ENCODE measurements around the gene NRXN3. TPM values are rescaled to one million over a fixed set of nuclear protein-coding genes. Genes with fewer than 3 reads are reported as not detected.

NRXN3 gene
- total and polyA plus RNA-seq, 2 donors (not counting 1 experiment from before 2014, with no cell fraction given) = 0.83 to 34.6 TPM

DNA sequence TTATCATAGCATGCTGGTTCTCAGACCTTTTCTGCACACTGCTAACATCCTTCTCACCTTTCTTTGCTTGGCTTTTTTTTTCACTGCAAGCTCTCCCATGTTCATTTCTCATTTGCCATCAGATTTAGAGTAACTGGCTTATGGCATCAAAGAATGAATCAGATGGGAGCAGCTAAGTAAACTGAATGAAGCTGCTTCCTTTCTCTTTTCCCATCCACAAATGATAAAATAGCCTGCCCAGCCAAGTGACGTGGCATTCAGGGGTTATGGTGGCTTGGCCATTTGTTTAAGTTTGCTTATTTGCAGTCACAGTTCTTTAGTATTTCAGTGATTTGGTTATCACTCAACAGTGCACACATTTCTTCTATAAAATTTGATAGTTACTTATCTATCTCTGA is 1332.6 kb downstream of the NRXN3 start:
- no peaks in the 10 kb centered on the region for H4K20me1 ChIP-seq (ENCODE audit: control insufficient read depth, extremely low read depth, insufficient read depth, low read length)
- no peak overlapping the region for H3K4me2 ChIP-seq (ENCODE audit: extremely low read depth, insufficient read depth, low read length)
- no peak overlapping the region for H2AFZ ChIP-seq (ENCODE audit: low read length)
- no peak overlapping the region for H3K4me3 ChIP-seq (replicated peaks in 1 of 4; ENCODE audit: control extremely low read depth in 1 of 4, insufficient read depth in 1 of 4, low read depth in 3 of 4, low read length in 4 of 4)
- TF ChIP-seq, protein P1, sequence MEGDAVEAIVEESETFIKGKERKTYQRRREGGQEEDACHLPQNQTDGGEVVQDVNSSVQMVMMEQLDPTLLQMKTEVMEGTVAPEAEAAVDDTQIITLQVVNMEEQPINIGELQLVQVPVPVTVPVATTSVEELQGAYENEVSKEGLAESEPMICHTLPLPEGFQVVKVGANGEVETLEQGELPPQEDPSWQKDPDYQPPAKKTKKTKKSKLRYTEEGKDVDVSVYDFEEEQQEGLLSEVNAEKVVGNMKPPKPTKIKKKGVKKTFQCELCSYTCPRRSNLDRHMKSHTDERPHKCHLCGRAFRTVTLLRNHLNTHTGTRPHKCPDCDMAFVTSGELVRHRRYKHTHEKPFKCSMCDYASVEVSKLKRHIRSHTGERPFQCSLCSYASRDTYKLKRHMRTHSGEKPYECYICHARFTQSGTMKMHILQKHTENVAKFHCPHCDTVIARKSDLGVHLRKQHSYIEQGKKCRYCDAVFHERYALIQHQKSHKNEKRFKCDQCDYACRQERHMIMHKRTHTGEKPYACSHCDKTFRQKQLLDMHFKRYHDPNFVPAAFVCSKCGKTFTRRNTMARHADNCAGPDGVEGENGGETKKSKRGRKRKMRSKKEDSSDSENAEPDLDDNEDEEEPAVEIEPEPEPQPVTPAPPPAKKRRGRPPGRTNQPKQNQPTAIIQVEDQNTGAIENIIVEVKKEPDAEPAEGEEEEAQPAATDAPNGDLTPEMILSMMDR (conservative IDR thresholded peaks at IDR 0.05 in 1 of 2, IDR thresholded peaks at IDR 0.05 in 1 of 2; ENCODE audit: low read depth in 1 of 2, low read length in 2 of 2) = no peak
- TF ChIP-seq EZH2 (IDR thresholded peaks at IDR 0.05; ENCODE audit: low read length, missing control alignments) = no peak
- peak in 1 of 2 donors; percentile 19 for DNase-seq (ENCODE audit: low read depth in 2 of 2)
- H3K9ac ChIP-seq (ENCODE audit: insufficient read depth, low read length) = no peak overlapping the region
- H3K27me3 ChIP-seq (ENCODE audit: control insufficient read depth, insufficient read depth, low read length) = no peaks in the 10 kb centered on the region
- H3K36me3 ChIP-seq (ENCODE audit: control insufficient read depth, insufficient read depth, low read length) = no peaks in the 10 kb centered on the region
- H3K79me2 ChIP-seq (ENCODE audit: control insufficient read depth, insufficient read depth, low read length) = no peaks in the 10 kb centered on the region
- no peak overlapping the region for H3K27ac ChIP-seq (ENCODE audit: insufficient read depth, low read length)
- no peaks in the 10 kb centered on the region for H3K4me1 ChIP-seq (ENCODE audit: control insufficient read depth, extremely low read depth, insufficient read depth, low read length)
- H3K9me3 ChIP-seq (ENCODE audit: control insufficient read depth, insufficient read depth, low read depth, low read length) = no peaks in the 10 kb centered on the region

DNA sequence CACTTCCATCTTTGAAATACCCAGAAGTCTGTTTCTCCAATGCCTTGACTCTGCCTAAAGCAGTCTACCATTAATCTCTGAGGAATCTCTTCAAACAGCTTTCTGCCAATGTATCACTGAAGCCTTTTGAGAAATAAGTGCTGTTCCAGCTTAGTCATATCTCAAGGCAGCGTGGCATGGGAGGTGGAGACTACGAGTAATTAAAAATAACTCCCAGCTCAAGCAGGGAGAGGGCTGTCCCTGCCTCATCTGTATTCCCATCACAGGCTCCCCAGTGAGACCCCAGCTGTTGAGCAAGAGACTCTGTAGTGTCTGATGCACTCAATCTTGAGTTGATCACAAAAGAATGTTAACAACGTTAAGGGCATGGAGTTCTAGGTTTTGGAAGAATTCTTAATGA is 1340.5 kb downstream of the NRXN3 start:
- Histone ChIP-seq H2AFZ (ENCODE audit: low read length) (no peak overlapping the region), H3K27ac (ENCODE audit: insufficient read depth, low read length) (no peak overlapping the region), H3K9me3 (ENCODE audit: control insufficient read depth, insufficient read depth, low read depth, low read length) (no peaks in the 10 kb centered on the region), H3K79me2 (ENCODE audit: control insufficient read depth, insufficient read depth, low read length) (no peaks in the 10 kb centered on the region), H4K20me1 (ENCODE audit: control insufficient read depth, extremely low read depth, insufficient read depth, low read length) (no peaks in the 10 kb centered on the region), H3K4me2 (ENCODE audit: extremely low read depth, insufficient read depth, low read length) (no peak overlapping the region), H3K4me1 (ENCODE audit: control insufficient read depth, extremely low read depth, insufficient read depth, low read length) (peaks cover 10% of the 10 kb centered on the region), H3K36me3 (ENCODE audit: control insufficient read depth, insufficient read depth, low read length) (no peaks in the 10 kb centered on the region), H3K9ac (ENCODE audit: insufficient read depth, low read length) (no peak overlapping the region), H3K27me3 (ENCODE audit: control insufficient read depth, insufficient read depth, low read length) (no peaks in the 10 kb centered on the region), H3K4me3 (replicated peaks in 1 of 4; ENCODE audit: control extremely low read depth in 1 of 4, insufficient read depth in 1 of 4, low read depth in 3 of 4, low read length in 4 of 4) (no peak overlapping the region)
- DNase-seq (ENCODE audit: low read depth in 2 of 2) = peak; percentile 20 to 87
- no peak for TF ChIP-seq EZH2 (IDR thresholded peaks at IDR 0.05; ENCODE audit: low read length, missing control alignments)
- TF ChIP-seq, protein P1 (conservative IDR thresholded peaks at IDR 0.05 in 1 of 2, IDR thresholded peaks at IDR 0.05 in 1 of 2; ENCODE audit: low read depth in 1 of 2, low read length in 2 of 2) = no peak

DNA sequence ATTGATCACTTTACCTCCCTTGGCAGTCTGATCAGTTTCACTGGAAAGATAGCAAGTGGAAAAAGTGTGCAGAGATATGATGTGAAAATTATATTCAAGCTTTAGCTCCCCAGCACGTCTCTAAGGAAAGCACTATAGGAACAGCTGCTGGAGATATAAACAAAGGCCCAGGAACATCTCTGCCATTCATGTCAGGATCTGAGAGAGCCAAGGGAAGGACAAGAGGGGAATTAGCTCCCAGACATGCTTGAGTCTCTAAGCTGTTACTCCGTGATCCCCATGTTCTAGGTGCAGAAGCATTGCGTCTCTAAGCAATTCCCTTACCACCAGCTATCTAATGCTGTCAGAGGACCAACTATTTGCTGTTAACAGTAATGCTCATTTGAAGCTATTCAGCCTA is 1341.0 kb downstream of the NRXN3 start:
- no peaks in the 10 kb centered on the region for H3K36me3 ChIP-seq (ENCODE audit: control insufficient read depth, insufficient read depth, low read length)
- no peak overlapping the region for H3K27ac ChIP-seq (ENCODE audit: insufficient read depth, low read length)
- H2AFZ ChIP-seq (ENCODE audit: low read length) = no peak overlapping the region
- H3K4me2 ChIP-seq (ENCODE audit: extremely low read depth, insufficient read depth, low read length) = no peak overlapping the region
- H3K4me3 ChIP-seq (replicated peaks in 1 of 4; ENCODE audit: control extremely low read depth in 1 of 4, insufficient read depth in 1 of 4, low read depth in 3 of 4, low read length in 4 of 4) = no peak overlapping the region
- no peaks in the 10 kb centered on the region for H4K20me1 ChIP-seq (ENCODE audit: control insufficient read depth, extremely low read depth, insufficient read depth, low read length)
- H3K27me3 ChIP-seq (ENCODE audit: control insufficient read depth, insufficient read depth, low read length) = no peaks in the 10 kb centered on the region
- no peaks in the 10 kb centered on the region for H3K79me2 ChIP-seq (ENCODE audit: control insufficient read depth, insufficient read depth, low read length)
- no peak for TF ChIP-seq EZH2 (IDR thresholded peaks at IDR 0.05; ENCODE audit: low read length, missing control alignments)
- TF ChIP-seq, protein P1 (conservative IDR thresholded peaks at IDR 0.05 in 1 of 2, IDR thresholded peaks at IDR 0.05 in 1 of 2; ENCODE audit: low read depth in 1 of 2, low read length in 2 of 2) = no peak
- peak in 1 of 2 donors; percentile 23 for DNase-seq (ENCODE audit: low read depth in 2 of 2)
- no peaks in the 10 kb centered on the region for H3K9me3 ChIP-seq (ENCODE audit: control insufficient read depth, insufficient read depth, low read depth, low read length)
- H3K9ac ChIP-seq (ENCODE audit: insufficient read depth, low read length) = no peak overlapping the region
- peaks cover 12% of the 10 kb centered on the region for H3K4me1 ChIP-seq (ENCODE audit: control insufficient read depth, extremely low read depth, insufficient read depth, low read length)

All from fibroblast of lung (primary cell).